H9 (cell line): Measurements from ENCODE around the gene CDHR2. TPM values are rescaled to one million over a fixed set of nuclear protein-coding genes. Genes with fewer than 3 reads are reported as not detected.
A peak's percentile ranks its signal among the peaks of the same experiment; 100 is the strongest.
"Not testable (repeated sequence)": the region's sequence is repeated elsewhere in the genome, so short reads cannot be mapped to it uniquely, and the experiment has no call there.

Source experiments
- DNase-seq: peaks from one replicate; pipeline ENCODE4 v3.0.0-alpha.2; 2017
- H2AFZ ChIP-seq: one replicate; pipeline ENCODE4 v1.6.1; 2013; ENCODE audit warnings: mild to moderate bottlenecking, low read length, control low read depth, moderate library complexity
- H2AK5ac ChIP-seq: 2 replicates; pipeline ENCODE4 v1.6.1; 2013; ENCODE audit warnings: low read length, control low read depth, mixed read lengths; ENCODE audit not compliant: insufficient read length
- H2BK120ac ChIP-seq: one replicate; pipeline ENCODE4 v1.6.1; 2013; ENCODE audit warnings: low read depth, mild to moderate bottlenecking, low read length, control low read depth, inconsistent platforms; ENCODE audit not compliant: poor library complexity, severe bottlenecking
- H2BK12ac ChIP-seq: 2 replicates; pipeline ENCODE4 v1.6.1; 2013; ENCODE audit warnings: low read length, control low read depth, mixed read lengths, low read depth; ENCODE audit not compliant: insufficient read length
- H2BK15ac ChIP-seq: 2 replicates; pipeline ENCODE4 v1.6.1; 2013; ENCODE audit warnings: low read depth, low read length, control low read depth
- H2BK20ac ChIP-seq: one replicate; pipeline ENCODE4 v1.6.1; 2013; ENCODE audit warnings: low read depth, mild to moderate bottlenecking, low read length, control low read depth, inconsistent platforms; ENCODE audit not compliant: poor library complexity, severe bottlenecking
- H2BK5ac ChIP-seq: 2 replicates; pipeline ENCODE4 v1.6.1; 2013; ENCODE audit warnings: low read length, control low read depth, mixed read lengths; ENCODE audit not compliant: insufficient read length
- H3K14ac ChIP-seq: 2 replicates; pipeline ENCODE4 v1.6.1; 2013; ENCODE audit warnings: low read length, control low read depth; ENCODE audit not compliant: insufficient read depth
- H3K18ac ChIP-seq: 2 replicates; pipeline ENCODE4 v1.6.1; 2013; ENCODE audit warnings: low read depth, mild to moderate bottlenecking, mixed read lengths, low read length, control low read depth; ENCODE audit not compliant: insufficient read length
- H3K23ac ChIP-seq: 2 replicates; pipeline ENCODE4 v1.6.1; 2013; ENCODE audit warnings: low read length, control low read depth, mixed read lengths, low read depth; ENCODE audit not compliant: insufficient read length
- H3K23me2 ChIP-seq: 2 replicates; pipeline ENCODE4 v1.6.1; 2013; ENCODE audit warnings: low read depth, mild to moderate bottlenecking, mixed read lengths, low read length, control low read depth; ENCODE audit not compliant: insufficient read length, poor library complexity, severe bottlenecking
- H3K27ac ChIP-seq: 2 replicates; pipeline ENCODE4 v1.5.1; 2013; ENCODE audit warnings: low read length, control low read depth, mixed read lengths, low read depth; ENCODE audit not compliant: insufficient read length
- H3K27me3 ChIP-seq: 2 replicates; pipeline ENCODE4 v1.6.1; 2013; ENCODE audit warnings: low read length, control low read depth, inconsistent platforms; ENCODE audit not compliant: insufficient read depth
- H3K4ac ChIP-seq: 2 replicates; pipeline ENCODE4 v1.6.1; 2013; ENCODE audit warnings: low read depth, mild to moderate bottlenecking, control low read depth, inconsistent platforms, low read length, moderate library complexity
- H3K4me1 ChIP-seq: 2 replicates; pipeline ENCODE4 v1.6.1; 2013; ENCODE audit warnings: low read length, control low read depth, inconsistent platforms; ENCODE audit not compliant: insufficient read depth
- H3K4me2 ChIP-seq: 2 replicates; pipeline ENCODE4 v1.6.1; 2013; ENCODE audit warnings: low read length, control low read depth, mixed read lengths; ENCODE audit not compliant: insufficient read length, insufficient read depth
- H3K56ac ChIP-seq: 2 replicates; pipeline ENCODE4 v1.6.1; 2013; ENCODE audit warnings: low read depth, mild to moderate bottlenecking, mixed read lengths, low read length, control low read depth; ENCODE audit not compliant: insufficient read length
- H3K79me1 ChIP-seq: 2 replicates; pipeline ENCODE4 v1.6.1; 2013; ENCODE audit warnings: low read depth, mild to moderate bottlenecking, moderate library complexity, low read length, control low read depth, inconsistent platforms; ENCODE audit not compliant: insufficient read depth, poor library complexity, severe bottlenecking
- H3K79me2 ChIP-seq: 2 replicates; pipeline ENCODE4 v1.6.1; 2013; ENCODE audit warnings: low read length, control low read depth, inconsistent platforms; ENCODE audit not compliant: insufficient read depth
- H3K9ac ChIP-seq: 2 replicates; pipeline ENCODE4 v1.6.1; 2013; ENCODE audit warnings: low read length, control low read depth, mixed read lengths; ENCODE audit not compliant: insufficient read length; ENCODE audit errors: extremely low read depth
- H3K9me3 ChIP-seq: one replicate; pipeline ENCODE4 v1.6.1; 2013; ENCODE audit warnings: low read depth, low read length, inconsistent platforms; ENCODE audit not compliant: control insufficient read depth
- H3T11ph ChIP-seq: one replicate; pipeline ENCODE4 v1.6.1; 2013; ENCODE audit warnings: mild to moderate bottlenecking, low read length, control low read depth, inconsistent platforms
- H4K20me1 ChIP-seq: one replicate; pipeline ENCODE4 v1.6.1; 2013; ENCODE audit not compliant: control insufficient read depth, insufficient read length, insufficient read depth
- H4K5ac ChIP-seq: 2 replicates; pipeline ENCODE4 v1.6.1; 2013; ENCODE audit warnings: low read depth, mild to moderate bottlenecking, mixed read lengths, low read length, control low read depth; ENCODE audit not compliant: insufficient read length
- H4K8ac ChIP-seq: replicated peaks from 2 replicates; pipeline ENCODE4 v1.6.1; 2013; ENCODE audit warnings: low read length, control low read depth, mixed read lengths, low read depth; ENCODE audit not compliant: insufficient read length
- H4K91ac ChIP-seq: 2 replicates; pipeline ENCODE4 v1.6.1; 2013; ENCODE audit warnings: low read depth, mild to moderate bottlenecking, moderate library complexity, mixed read lengths, low read length, control low read depth; ENCODE audit not compliant: insufficient read length
- H3K27ac Mint-ChIP-seq, 3 experiments: 2 replicates in 2 of 3; 3 replicates in 1 of 3; pipeline ENCODE4 v1.8.0; 2020 to 2021; ENCODE audit warnings: mixed read lengths in 3 of 3, mild to moderate bottlenecking in 1 of 3, moderate library complexity in 1 of 3
- H3K27me3 Mint-ChIP-seq: 2 replicates; pipeline ENCODE4 v1.8.0; 2021; ENCODE audit warnings: low read depth, mild to moderate bottlenecking, moderate library complexity, mixed read lengths
- H3K36me3 Mint-ChIP-seq, 3 experiments: 2 replicates in 2 of 3; 3 replicates in 1 of 3; pipeline ENCODE4 v1.8.0; 2020 to 2021; ENCODE audit warnings: low read depth in 3 of 3, mixed read lengths in 3 of 3; ENCODE audit not compliant: insufficient read depth in 1 of 3
- H3K4me1 Mint-ChIP-seq, 2 experiments: 2 replicates each; pipeline ENCODE4 v1.8.0; 2020; ENCODE audit warnings: mixed read lengths in 2 of 2
- H3K4me3 Mint-ChIP-seq, 2 experiments: 2 replicates in 1 of 2; 3 replicates in 1 of 2; pipeline ENCODE4 v1.8.0; 2020 to 2021; ENCODE audit warnings: mild to moderate bottlenecking in 2 of 2, mixed read lengths in 2 of 2, moderate library complexity in 1 of 2
- H3K9me3 Mint-ChIP-seq, 2 experiments: 2 replicates in 1 of 2; 3 replicates in 1 of 2; pipeline ENCODE4 v1.8.0; 2020; ENCODE audit warnings: mild to moderate bottlenecking in 2 of 2, mixed read lengths in 2 of 2, moderate library complexity in 1 of 2
- CTCF ChIP-seq: fragments of 200-600 bp; sonication (generic); conservative IDR thresholded peaks from 3 replicates; pipeline ENCODE4 v1.8.0; 2021; ENCODE audit warnings: antibody characterized with exemption, mild to moderate bottlenecking
- WGBS: extraction: QIAGEN DNeasy Blood & Tissue Kit; methylation state at CpG from one replicate; pipeline ENCODE4 v1.1.7; 2013; ENCODE audit warnings: missing lambda C conversion rate, low lambda C conversion rate, mixed read lengths; ENCODE audit not compliant: insufficient read length; ENCODE audit errors: extremely low coverage; 5-methylcytosine and 5-hydroxymethylcytosine counted together
- total RNA-seq: library from RNA; stranded (reverse); gene quantifications from 2 replicates; pipeline ENCODE4 v1.2.1, GENCODE V29; 2021

CDHR2 gene
- total RNA-seq, 1 experiment from 2014 or later = 0.90 TPM

- no peak overlapping the region for H4K91ac ChIP-seq
- peak; percentile 41; the same call in 2 of the 3 replicates for TF ChIP-seq CTCF
Measured at GRCh38 chr5:176597417-176598389, 48.6 kb downstream of the CDHR2 start.

GRCh38 chr5:176599749-176600430, 50.7 kb downstream of the CDHR2 start:
- Mint-ChIP-seq H3K27ac (peak overlapping the region in 1 of 3 experiments; percentile 70; a peak in 2 of 7 replicates), H3K27me3 (peaks cover 19% of the 10 kb centered on the region)

More at GRCh38 chr5:176597417-176598389, 48.6 kb downstream of the CDHR2 start:
- Histone ChIP-seq H4K20me1 (no peaks in the 10 kb centered on the region), H3K79me2 (no peaks in the 10 kb centered on the region), H2AK5ac (no peak overlapping the region), H2BK20ac (no peak overlapping the region), H2BK120ac (no peak overlapping the region), H3K27me3 (no peaks in the 10 kb centered on the region), H3K4me2 (no peak overlapping the region), H3K56ac (no peak overlapping the region), H3K23ac (no peak overlapping the region), H3K23me2 (no peaks in the 10 kb centered on the region), H2BK12ac (no peak overlapping the region), H2BK15ac (no peak overlapping the region), H4K8ac (no peak overlapping the region), H3K14ac (no peak overlapping the region), H3K4me1 (no peaks in the 10 kb centered on the region), H2BK5ac (no peak overlapping the region), H3K79me1 (no peaks in the 10 kb centered on the region), H2AFZ (no peak overlapping the region), H3K9ac (no peak overlapping the region), H3T11ph (no peak overlapping the region), H3K18ac (no peak overlapping the region), H4K5ac (no peak overlapping the region), H3K9me3 (no peaks in the 10 kb centered on the region), H3K27ac (no peak overlapping the region), H3K4ac (no peak overlapping the region)
- H3K36me3 Mint-ChIP-seq = peaks cover 4 to 12% (median 6%) of the 10 kb centered on the region in 3 experiments; a peak in 6 of 7 replicates
- H3K27ac Mint-ChIP-seq = no peak overlapping the region
- H3K9me3 Mint-ChIP-seq = no peaks in the 10 kb centered on the region; a peak in 1 of 5 replicates
- H3K4me3 Mint-ChIP-seq = no peak overlapping the region; a peak in 1 of 5 replicates
- peak; percentile 53 for DNase-seq
- no CpG with 5 or more reads among the region's 47 CpGs for WGBS
- peaks cover 24% of the 10 kb centered on the region for H3K27me3 Mint-ChIP-seq
- H3K4me1 Mint-ChIP-seq = peaks cover 6 to 10% of the 10 kb centered on the region in 2 experiments; a peak in 3 of 4 replicates

More at GRCh38 chr5:176599749-176600430, 50.7 kb downstream of the CDHR2 start:
- not testable (repeated sequence) for H3K56ac ChIP-seq, H2BK12ac ChIP-seq, H2BK120ac ChIP-seq, H3K79me2 ChIP-seq, H2BK5ac ChIP-seq, H3K18ac ChIP-seq, H3K27me3 ChIP-seq, H3K4ac ChIP-seq, H2BK15ac ChIP-seq, H2BK20ac ChIP-seq, DNase-seq, H4K8ac ChIP-seq, H3K4me2 ChIP-seq, H3K14ac ChIP-seq, H3K4me1 ChIP-seq, H2AFZ ChIP-seq, H3K79me1 ChIP-seq, H3K9ac ChIP-seq, H3K23ac ChIP-seq, H3K4me3 Mint-ChIP-seq, H3T11ph ChIP-seq, H3K9me3 ChIP-seq, H3K23me2 ChIP-seq, H3K9me3 Mint-ChIP-seq, H4K20me1 ChIP-seq, H2AK5ac ChIP-seq, H3K27ac ChIP-seq, H4K5ac ChIP-seq, H4K91ac ChIP-seq
- peaks cover 14 to 24% of the 10 kb centered on the region in 2 experiments for H3K4me1 Mint-ChIP-seq
- WGBS = no CpG with 5 or more reads among the region's 19 CpGs
- H3K36me3 Mint-ChIP-seq = peaks cover 4 to 12% (median 6%) of the 10 kb centered on the region in 3 experiments; a peak in 6 of 7 replicates
